ENCODE results near the gene CFAP58.

- TF ChIP-seq CTCF (conservative IDR thresholded peaks at IDR 0.05) (no peak), EZH2 (IDR thresholded peaks at IDR 0.05; ENCODE audit: low read depth) (no peak)
These were observed 95.8 kb downstream of the CFAP58 start for GRCh38 chr10:104449391-104449790.

Measured in PC-9 (cell line).